Panc1 (cell line): ENCODE measurements around the gene SKAP1.

Source experiments
- POLR2AphosphoS5 ChIP-seq: IDR thresholded peaks from 2 replicates; pipeline ENCODE4 v1.6.1; 2012; ENCODE audit warnings: mild to moderate bottlenecking, low read depth, low read length, moderate library complexity
- REST ChIP-seq, 2 experiments: IDR thresholded peaks; 2 replicates each; pipeline ENCODE4 v1.6.1; 2011 to 2012; ENCODE audit warnings: low read depth in 2 of 2, control low read depth in 1 of 2, low read length in 1 of 2, mild to moderate bottlenecking in 1 of 2, moderate library complexity in 1 of 2; ENCODE audit not compliant: insufficient read depth in 1 of 2
- SIN3A ChIP-seq: IDR thresholded peaks from 2 replicates; pipeline ENCODE4 v1.6.1; 2012; ENCODE audit warnings: low read depth, mild to moderate bottlenecking, low read length, moderate library complexity, borderline replicate concordance; ENCODE audit not compliant: insufficient read depth
- TCF7L2 ChIP-seq: IDR thresholded peaks from 2 replicates; pipeline ENCODE4 v1.6.1; 2011; ENCODE audit warnings: mild to moderate bottlenecking, low read depth, low read length, inconsistent platforms
- TF ChIP-seq, protein P1 (sequence below): fragments of 450-650 bp; IDR thresholded peaks from 2 replicates; pipeline ENCODE4 v1.5.1; 2017; ENCODE audit warnings: mild to moderate bottlenecking

DNA sequence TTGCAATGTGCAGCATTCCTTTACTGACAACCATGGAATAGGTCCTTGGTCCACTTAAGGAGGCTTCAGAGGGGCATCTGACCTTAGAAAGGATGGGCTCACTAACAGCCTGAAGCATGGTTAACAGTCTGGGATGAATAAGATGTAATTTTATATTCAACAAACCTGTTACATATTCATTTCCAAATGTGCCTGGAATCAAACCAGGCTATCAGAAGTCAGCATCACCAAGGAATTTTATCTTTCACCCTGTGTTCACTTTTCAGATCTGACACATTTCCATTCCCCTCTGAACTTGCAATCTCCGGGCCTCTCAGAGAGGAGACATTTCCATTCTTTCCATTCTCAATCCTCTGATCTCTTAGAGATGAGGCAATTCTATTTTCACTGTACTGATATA lies 260.1 kb downstream of the SKAP1 start:
- TF ChIP-seq REST (IDR thresholded peaks at IDR 0.05; ENCODE audit: insufficient read depth in 1 of 2, low read depth in 2 of 2, low read length in 1 of 2) (no peak), POLR2AphosphoS5 (no peak), TCF7L2 (no peak), SIN3A (no peak)
- TF ChIP-seq, protein P1, sequence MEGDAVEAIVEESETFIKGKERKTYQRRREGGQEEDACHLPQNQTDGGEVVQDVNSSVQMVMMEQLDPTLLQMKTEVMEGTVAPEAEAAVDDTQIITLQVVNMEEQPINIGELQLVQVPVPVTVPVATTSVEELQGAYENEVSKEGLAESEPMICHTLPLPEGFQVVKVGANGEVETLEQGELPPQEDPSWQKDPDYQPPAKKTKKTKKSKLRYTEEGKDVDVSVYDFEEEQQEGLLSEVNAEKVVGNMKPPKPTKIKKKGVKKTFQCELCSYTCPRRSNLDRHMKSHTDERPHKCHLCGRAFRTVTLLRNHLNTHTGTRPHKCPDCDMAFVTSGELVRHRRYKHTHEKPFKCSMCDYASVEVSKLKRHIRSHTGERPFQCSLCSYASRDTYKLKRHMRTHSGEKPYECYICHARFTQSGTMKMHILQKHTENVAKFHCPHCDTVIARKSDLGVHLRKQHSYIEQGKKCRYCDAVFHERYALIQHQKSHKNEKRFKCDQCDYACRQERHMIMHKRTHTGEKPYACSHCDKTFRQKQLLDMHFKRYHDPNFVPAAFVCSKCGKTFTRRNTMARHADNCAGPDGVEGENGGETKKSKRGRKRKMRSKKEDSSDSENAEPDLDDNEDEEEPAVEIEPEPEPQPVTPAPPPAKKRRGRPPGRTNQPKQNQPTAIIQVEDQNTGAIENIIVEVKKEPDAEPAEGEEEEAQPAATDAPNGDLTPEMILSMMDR = no peak
